Natural killer cell (primary cell): ENCODE measurements around the gene APOBEC3G. TPM values are rescaled to one million over a fixed set of nuclear protein-coding genes. Genes with fewer than 3 reads are reported as not detected.
A peak's percentile ranks its signal among the peaks of the same experiment; 100 is the strongest.
"Not testable (repeated sequence)": the region's sequence is repeated elsewhere in the genome, so short reads cannot be mapped to it uniquely, and the experiment has no call there.

Experiments used
- ATAC-seq, 3 donors: fragments of 150-1000 bp in 2 of 3; fragments of 200-7000 bp in 1 of 3; cut with Tn5 transposase; 1 replicate in 1 of 3; 2 replicates in 2 of 3; pipeline ENCODE4 v1.10.0; 2021; ENCODE audit warnings: mild to moderate bottlenecking in 2 of 3, moderate library complexity in 2 of 3
- DNase-seq, 2 donors: peaks; one replicate each; pipeline versions ENCODE4 v3.0.0 to v3.0.0-alpha.2; 2013 to 2021; ENCODE audit warnings: mixed read lengths in 1 of 2
- H3K27ac ChIP-seq: one replicate; pipeline ENCODE4 v1.5.1; 2013; ENCODE audit warnings: mild to moderate bottlenecking, low read length
- H3K27me3 ChIP-seq: one replicate; pipeline ENCODE4 v1.6.1; 2013; ENCODE audit warnings: low read length; ENCODE audit not compliant: control insufficient read depth, insufficient read depth
- H3K36me3 ChIP-seq: one replicate; pipeline ENCODE4 v1.6.1; 2013; ENCODE audit warnings: low read length; ENCODE audit not compliant: control insufficient read depth, insufficient read depth
- H3K4me1 ChIP-seq: one replicate; pipeline ENCODE4 v1.6.1; 2013; ENCODE audit warnings: low read length; ENCODE audit not compliant: control insufficient read depth, insufficient read depth
- H3K4me3 ChIP-seq: one replicate; pipeline ENCODE4 v1.5.1; 2013; ENCODE audit warnings: low read length
- H3K9me3 ChIP-seq: one replicate; pipeline ENCODE4 v1.6.1; 2013; ENCODE audit warnings: low read length; ENCODE audit not compliant: control insufficient read depth, insufficient read depth
- H3K27ac Mint-ChIP-seq, 2 donors: one replicate each; pipeline ENCODE4 v1.8.0; 2022; ENCODE audit warnings: mild to moderate bottlenecking in 2 of 2, mixed read lengths in 2 of 2, moderate library complexity in 1 of 2
- H3K27me3 Mint-ChIP-seq, 2 donors: one replicate each; pipeline ENCODE4 v1.8.0; 2022; ENCODE audit warnings: low read depth in 2 of 2, mixed read lengths in 2 of 2
- H3K36me3 Mint-ChIP-seq: one replicate; pipeline ENCODE4 v1.8.0; 2022; ENCODE audit warnings: mixed read lengths
- H3K4me1 Mint-ChIP-seq, 2 donors: one replicate each; pipeline ENCODE4 v1.8.0; 2022; ENCODE audit warnings: mixed read lengths in 2 of 2
- H3K4me3 Mint-ChIP-seq: one replicate; pipeline ENCODE4 v1.8.0; 2022; ENCODE audit warnings: mild to moderate bottlenecking, moderate library complexity, mixed read lengths
- H3K9me3 Mint-ChIP-seq, 2 donors: one replicate each; pipeline ENCODE4 v1.8.0; 2022; ENCODE audit warnings: mixed read lengths in 2 of 2
- CTCF ChIP-seq: fragments of 200-600 bp; IDR thresholded peaks from one replicate; pipeline ENCODE4 v1.8.0; 2022; ENCODE audit warnings: antibody characterized with exemption
- WGBS: methylation state at CpG from one replicate; pipeline ENCODE4 v1.1.7; 2013; ENCODE audit warnings: missing lambda C conversion rate; ENCODE audit not compliant: insufficient coverage; 5-methylcytosine and 5-hydroxymethylcytosine counted together
- intact Hi-C: fragments of 100-400 bp; cut with micrococcal nuclease; formaldehyde crosslinking; loops from one replicate; pipeline ENCODE4 v1.14.2; 2022
- total RNA-seq, 4 donors: library from RNA; stranded (reverse); fragments of 120-200 nt in 1 of 4; gene quantifications; one replicate each; pipeline versions ENCODE4 v1.2.3 to v1.2.4, GENCODE V29; 2013 to 2022

The APOBEC3G gene
- total RNA-seq, 3 donors from 2014 or later (not counting 1 experiment from before 2014, with no cell fraction given) = 168 to 308 (median 237) TPM

GRCh38 chr22:39030705-39031104 lies 46.4 kb upstream of the APOBEC3G start:
- Mint-ChIP-seq H3K4me3 (no peak overlapping the region), H3K36me3 (no peaks in the 10 kb centered on the region), H3K27ac (peak overlapping the region in 1 of 2 donors; percentile 46), H3K4me1 (peaks cover 0 to 22% of the 10 kb centered on the region in 2 donors), H3K27me3 (no peaks in the 10 kb centered on the region), H3K9me3 (no peaks in the 10 kb centered on the region)
- Histone ChIP-seq H3K9me3 (no peaks in the 10 kb centered on the region), H3K36me3 (peaks cover 3% of the 10 kb centered on the region), H3K27me3 (no peaks in the 10 kb centered on the region), H3K4me1 (peaks cover 3% of the 10 kb centered on the region), H3K4me3 (no peak overlapping the region), H3K27ac (no peak overlapping the region)
- intact Hi-C loops = no loop called here
- TF ChIP-seq CTCF = no peak
- no peak for DNase-seq
- ATAC-seq = no peak
- WGBS = 93% methylated on average over 14 of the region's 14 CpGs

- H3K36me3 ChIP-seq, H3K4me3 ChIP-seq, H3K4me1 ChIP-seq, H3K4me3 Mint-ChIP-seq, H3K27me3 ChIP-seq, H3K36me3 Mint-ChIP-seq, H3K9me3 Mint-ChIP-seq, ATAC-seq, DNase-seq, H3K27me3 Mint-ChIP-seq, H3K9me3 ChIP-seq, H3K27ac ChIP-seq, intact Hi-C loops: not testable (repeated sequence)
- peaks cover 0 to 13% of the 10 kb centered on the region in 2 donors for H3K4me1 Mint-ChIP-seq
- WGBS = 95% methylated on average over 16 of the region's 18 CpGs
- peak overlapping the region in 1 of 2 donors; percentile 44 for H3K27ac Mint-ChIP-seq
These were observed 45.4 kb upstream of the APOBEC3G start for GRCh38 chr22:39031434-39032295.

- peak overlapping the region in 1 of 2 donors; percentile 33 for H3K27ac Mint-ChIP-seq
- intact Hi-C loops, H3K4me3 ChIP-seq, H3K36me3 Mint-ChIP-seq, DNase-seq, ATAC-seq, H3K27me3 Mint-ChIP-seq, H3K4me3 Mint-ChIP-seq, H3K9me3 Mint-ChIP-seq, H3K9me3 ChIP-seq, H3K36me3 ChIP-seq, H3K27ac ChIP-seq, H3K27me3 ChIP-seq: not testable (repeated sequence)
- WGBS = 48% methylated on average over 2 of the region's 2 CpGs
- H3K4me1 ChIP-seq = peaks cover 22% of the 10 kb centered on the region
- H3K4me1 Mint-ChIP-seq = peaks cover 16 to 29% of the 10 kb centered on the region in 2 donors
These were observed 40.0 kb upstream of the APOBEC3G start for GRCh38 chr22:39037071-39037470.

- 94% methylated on average over 19 of the region's 19 CpGs for WGBS
- Histone ChIP-seq H3K4me3 (peak overlapping the region; percentile 76), H3K36me3 (no peaks in the 10 kb centered on the region), H3K4me1 (peaks cover 22% of the 10 kb centered on the region), H3K9me3 (no peaks in the 10 kb centered on the region), H3K27me3 (no peaks in the 10 kb centered on the region), H3K27ac (peak overlapping the region; percentile 89)
- no peaks in the 10 kb centered on the region for H3K27me3 Mint-ChIP-seq
- intact Hi-C loops = no loop called here
- H3K4me1 Mint-ChIP-seq = peaks cover 16 to 37% of the 10 kb centered on the region in 2 donors
- no peaks in the 10 kb centered on the region for H3K36me3 Mint-ChIP-seq
- TF ChIP-seq CTCF = no peak
- DNase-seq = no peak
- peak overlapping the region; percentile 90 to 93 for H3K27ac Mint-ChIP-seq
- H3K9me3 Mint-ChIP-seq = no peaks in the 10 kb centered on the region
- peak overlapping the region; percentile 91 for H3K4me3 Mint-ChIP-seq
- ATAC-seq = no peak
These were observed 37.6 kb upstream of the APOBEC3G start for GRCh38 chr22:39039306-39040126.

GRCh38 chr22:39040155-39040537 lies 36.9 kb upstream of the APOBEC3G start:
- H3K27ac ChIP-seq = peak overlapping the region; percentile 89
- H3K4me3 Mint-ChIP-seq = peak overlapping the region; percentile 91
- H3K36me3 Mint-ChIP-seq, intact Hi-C loops, H3K27me3 ChIP-seq, H3K36me3 ChIP-seq, ATAC-seq, H3K9me3 ChIP-seq, H3K9me3 Mint-ChIP-seq, H3K27me3 Mint-ChIP-seq: not testable (repeated sequence)
- DNase-seq = peak in 1 of 2 donors; percentile 23
- H3K4me1 Mint-ChIP-seq = peaks cover 16 to 43% of the 10 kb centered on the region in 2 donors
- 83% methylated on average over 2 of the region's 14 CpGs for WGBS
- H3K4me3 ChIP-seq = peak overlapping the region; percentile 76
- H3K27ac Mint-ChIP-seq = peak overlapping the region; percentile 90 to 93
- H3K4me1 ChIP-seq = peaks cover 24% of the 10 kb centered on the region

GRCh38 chr22:39040538-39041296 lies 36.4 kb upstream of the APOBEC3G start, which contains the start of gene APOBEC3F:
APOBEC3F (plus strand) TSS chr22:39040864; CDS start chr22:39040961, 97 bp downstream.
- H3K27me3 Mint-ChIP-seq, H3K27me3 ChIP-seq, H3K36me3 Mint-ChIP-seq, H3K36me3 ChIP-seq, H3K9me3 Mint-ChIP-seq, intact Hi-C loops, H3K9me3 ChIP-seq: not testable (repeated sequence)
- H3K4me1 ChIP-seq = peaks cover 27% of the 10 kb centered on the region
- WGBS = 3% methylated on average over 13 of the region's 21 CpGs
- peak within 1 kb of the TSS; percentile 76 for H3K4me3 ChIP-seq
- H3K27ac ChIP-seq = peak within 1 kb of the TSS; percentile 89
- peak; percentile 91 to 98 (median 95) for ATAC-seq
- Mint-ChIP-seq H3K4me1 (peaks cover 17 to 48% of the 10 kb centered on the region in 2 donors), H3K27ac (peak within 1 kb of the TSS; percentile 90 to 93), H3K4me3 (peak within 1 kb of the TSS; percentile 91)
- DNase-seq = peak; percentile 61 to 74
